Brain (organoid and tissue), 1 donor: ENCODE data around the gene ABHD18. TPM values are rescaled to one million over a fixed set of nuclear protein-coding genes. Genes with fewer than 3 reads are reported as not detected.

ENCODE experiments used
- polyA plus RNA-seq: library from polyadenylated mRNA; stranded (reverse); fragments of 350-450 nt; fragmentation: Illumina TruSeq; extraction: RNeasy Lipid Tissue Mini Kit (QIAGEN cat#74804); gene quantifications from one replicate; pipeline ENCODE4 v1.2.3, GENCODE V29; 2015; ENCODE audit warnings: low read depth, low replicate concordance; ENCODE audit not compliant: insufficient read depth

Gene ABHD18
- polyA plus RNA-seq, 1 donor from 2014 or later, result 2.5 TPM

Other genes starting within 250 kb of the ABHD18 start
- not detected for gene SLC25A31, start 235.0 kb upstream of the ABHD18 start, polyA plus RNA-seq
- gene HSPA4L, start 183.1 kb upstream of the ABHD18 start, polyA plus RNA-seq, result 1.6 TPM
- 2.5 TPM for gene PLK4, start 84.5 kb upstream of the ABHD18 start, polyA plus RNA-seq
- 3.4 TPM for gene MFSD8, start 233 bp upstream of the ABHD18 start, polyA plus RNA-seq
- gene LARP1B, start 95.9 kb downstream of the ABHD18 start, polyA plus RNA-seq, result 5.8 TPM